ENCODE results near the gene NOP53.
"Not testable (repeated sequence)": the region's sequence is repeated elsewhere in the genome, so short reads cannot be mapped to it uniquely, and the experiment has no call there.

The NOP53 gene

GRCh38 chr19:47755762-47756626 is 10.6 kb downstream of the NOP53 start:
- DNase-seq: no peak

- no peak for DNase-seq
Measured at GRCh38 chr19:47756627-47756929, 11.2 kb downstream of the NOP53 start.

- DNase-seq: no peak
Measured at GRCh38 chr19:47756953-47757608, 11.7 kb downstream of the NOP53 start.

- no peak for DNase-seq
Measured at GRCh38 chr19:47757617-47758442, 12.5 kb downstream of the NOP53 start.

GRCh38 chr19:47758443-47758804 is 13.1 kb downstream of the NOP53 start:
- no peak for DNase-seq

- DNase-seq: no peak
Measured at GRCh38 chr19:47760632-47760999, 15.3 kb downstream of the NOP53 start.

GRCh38 chr19:47761566-47761965 is 16.2 kb downstream of the NOP53 start:
- no peak for DNase-seq

- DNase-seq: no peak
Measured at GRCh38 chr19:47762151-47762550, 16.8 kb downstream of the NOP53 start.

- DNase-seq: no peak
Measured at GRCh38 chr19:47762615-47763308, 17.4 kb downstream of the NOP53 start.

- DNase-seq: not testable (repeated sequence)
Measured at GRCh38 chr19:47764705-47765104, 19.4 kb downstream of the NOP53 start.

- DNase-seq: no peak
Measured at GRCh38 chr19:47765523-47766358, 20.4 kb downstream of the NOP53 start.

- DNase-seq: no peak
Measured at GRCh38 chr19:47766359-47766620, 20.9 kb downstream of the NOP53 start.

GRCh38 chr19:47766670-47767069 is 21.3 kb downstream of the NOP53 start:
- no peak for DNase-seq

- no peak for DNase-seq
Measured at GRCh38 chr19:47767349-47767748, 22.0 kb downstream of the NOP53 start.

- no peak for DNase-seq
Measured at GRCh38 chr19:47768604-47769003, 23.3 kb downstream of the NOP53 start.

- no peak for DNase-seq
Measured at GRCh38 chr19:47769534-47769933, 24.2 kb downstream of the NOP53 start.

GRCh38 chr19:47771291-47771690 is 25.9 kb downstream of the NOP53 start:
- not testable (repeated sequence) for DNase-seq

- DNase-seq: peak; percentile 70
Measured at GRCh38 chr19:47776568-47776967, 31.2 kb downstream of the NOP53 start.

- peak; percentile 28 for DNase-seq
Measured at GRCh38 chr19:47777245-47778048, 32.1 kb downstream of the NOP53 start.

- peak; percentile 74 for DNase-seq
Measured at GRCh38 chr19:47778049-47778953, 33.0 kb downstream of the NOP53 start, which contains the start of gene SELENOW. TSS of gene SELENOW (plus strand) at chr19:47778703. CDS start at chr19:47778786, 83 bp downstream.
